ENCODE data around the gene CD244.

Gene CD244

DNA sequence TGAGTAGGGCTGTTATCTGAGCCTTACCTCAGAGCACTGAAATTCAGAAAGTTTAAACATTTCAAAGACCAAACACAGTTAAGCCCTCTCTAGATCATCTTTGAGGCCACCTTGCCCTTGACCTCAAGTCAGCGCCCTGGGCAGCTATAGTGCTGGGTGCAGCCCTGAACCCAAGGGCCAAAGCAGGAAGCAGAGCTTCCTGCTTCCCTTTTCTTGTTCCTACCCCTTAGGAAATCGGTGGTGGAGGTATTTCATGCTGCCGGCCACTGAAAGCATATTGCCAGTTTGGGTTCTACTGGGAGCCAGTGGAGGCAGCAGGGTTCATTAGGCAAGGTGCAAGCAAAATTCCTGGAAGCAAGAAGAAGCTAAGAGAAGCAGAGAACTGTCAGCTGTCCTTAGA is 26.1 kb downstream of the CD244 start:
- no peak overlapping the region for H3K4me3 ChIP-seq (ENCODE audit: low read depth, low read length)
- TF ChIP-seq CTCF (conservative IDR thresholded peaks at IDR 0.05; ENCODE audit: low read depth, low read length) = no peak
- no peak for DNase-seq (ENCODE audit: low read depth)

DNA sequence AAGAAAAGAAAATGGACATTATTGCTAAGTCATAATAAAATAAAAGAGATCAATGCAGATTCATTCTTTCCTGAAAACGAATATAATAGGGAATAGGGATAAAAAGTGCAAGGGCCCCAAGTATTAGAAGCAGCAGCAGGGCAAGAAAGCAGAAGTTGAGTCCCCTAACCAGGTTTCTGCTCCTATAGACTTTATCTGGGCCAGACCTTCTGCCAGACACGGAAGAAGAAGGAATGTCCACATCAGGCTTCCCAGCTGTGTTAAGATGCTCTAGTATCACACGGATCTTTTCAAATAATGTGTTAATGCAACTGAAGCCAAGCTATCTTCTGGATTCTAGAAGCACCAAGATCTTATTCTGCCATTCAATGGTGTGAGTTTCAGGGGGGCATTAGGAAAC is 26.9 kb downstream of the CD244 start:
- DNase-seq (ENCODE audit: low read depth) = no peak
- H3K4me3 ChIP-seq (ENCODE audit: low read depth, low read length) = no peak overlapping the region
- no peak for TF ChIP-seq CTCF (conservative IDR thresholded peaks at IDR 0.05; ENCODE audit: low read depth, low read length)

GRCh38 chr1:160834945-160835565 is 27.6 kb downstream of the CD244 start:
- peak; percentile 78 for TF ChIP-seq CTCF (conservative IDR thresholded peaks at IDR 0.05; ENCODE audit: low read depth, low read length)
- no peak overlapping the region for H3K4me3 ChIP-seq (ENCODE audit: low read depth, low read length)
- peak; percentile 68 for DNase-seq (ENCODE audit: low read depth)

- TF ChIP-seq CTCF (conservative IDR thresholded peaks at IDR 0.05; ENCODE audit: low read depth, low read length) = peak; percentile 88
- H3K4me3 ChIP-seq (ENCODE audit: low read depth, low read length) = no peak overlapping the region
- DNase-seq (ENCODE audit: low read depth) = peak; percentile 76
Observed at GRCh38 chr1:160830321-160831153, 32.1 kb downstream of the CD244 start.

GRCh38 chr1:160829766-160830165 is 32.9 kb downstream of the CD244 start:
- TF ChIP-seq CTCF (conservative IDR thresholded peaks at IDR 0.05; ENCODE audit: low read depth, low read length) = no peak
- no peak for DNase-seq (ENCODE audit: low read depth)

GRCh38 chr1:160827418-160827817 is 35.3 kb downstream of the CD244 start:
- TF ChIP-seq CTCF (conservative IDR thresholded peaks at IDR 0.05; ENCODE audit: low read depth, low read length) = no peak
- no peak for DNase-seq (ENCODE audit: low read depth)
- H3K4me3 ChIP-seq (ENCODE audit: low read depth, low read length) = no peak overlapping the region

More at GRCh38 chr1:160829766-160830165, 32.9 kb downstream of the CD244 start:
- H3K4me3 ChIP-seq (ENCODE audit: low read depth, low read length) = no peak overlapping the region
